ENCODE measurements around the gene PNPLA5.

Gene PNPLA5

GRCh38 chr22:43833286-43834240 is 58.2 kb downstream of the PNPLA5 start:
- DNase-seq, result no peak

DNA sequence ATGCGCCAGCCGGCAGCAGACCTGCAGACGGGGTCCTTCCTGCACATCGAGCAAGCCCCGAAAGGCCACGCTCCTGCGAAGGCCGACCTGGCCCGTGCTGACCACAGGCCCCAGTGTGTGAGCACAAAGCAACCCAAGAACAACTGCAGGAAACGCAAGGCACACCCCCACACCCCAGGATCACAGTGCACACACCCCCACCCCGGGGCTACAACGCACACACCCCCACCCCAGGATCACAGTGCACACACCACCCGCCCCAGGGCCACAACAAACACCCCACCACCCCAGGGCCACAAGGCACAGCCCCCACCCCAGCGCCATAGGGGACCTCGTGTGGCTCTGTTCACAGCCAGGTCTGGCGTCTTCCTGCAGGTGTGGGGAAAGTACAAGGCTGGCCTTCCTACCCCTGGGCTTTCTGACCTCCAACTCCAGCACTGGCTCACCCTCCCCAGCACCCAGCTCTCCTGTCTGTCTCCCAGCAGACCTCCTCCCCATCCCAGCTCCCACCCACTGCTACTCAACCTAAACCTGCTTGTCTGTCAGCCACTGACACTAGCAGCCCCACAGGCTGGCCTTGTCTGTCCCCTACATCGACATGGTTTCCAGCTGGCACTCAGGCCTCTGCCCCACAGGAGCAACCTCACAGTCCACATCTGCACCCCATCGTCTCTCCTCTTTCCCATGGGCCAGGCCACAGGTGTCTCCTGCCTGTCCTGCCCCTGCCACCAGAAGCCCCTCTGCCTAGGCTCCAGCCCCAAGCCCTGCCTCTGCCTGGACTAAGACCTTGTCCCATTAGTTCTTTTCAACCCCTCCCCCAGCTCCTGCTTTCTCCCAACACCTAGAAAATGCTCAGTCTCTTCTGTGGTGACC is 59.2 kb downstream of the PNPLA5 start:
- no peak for DNase-seq

DNA sequence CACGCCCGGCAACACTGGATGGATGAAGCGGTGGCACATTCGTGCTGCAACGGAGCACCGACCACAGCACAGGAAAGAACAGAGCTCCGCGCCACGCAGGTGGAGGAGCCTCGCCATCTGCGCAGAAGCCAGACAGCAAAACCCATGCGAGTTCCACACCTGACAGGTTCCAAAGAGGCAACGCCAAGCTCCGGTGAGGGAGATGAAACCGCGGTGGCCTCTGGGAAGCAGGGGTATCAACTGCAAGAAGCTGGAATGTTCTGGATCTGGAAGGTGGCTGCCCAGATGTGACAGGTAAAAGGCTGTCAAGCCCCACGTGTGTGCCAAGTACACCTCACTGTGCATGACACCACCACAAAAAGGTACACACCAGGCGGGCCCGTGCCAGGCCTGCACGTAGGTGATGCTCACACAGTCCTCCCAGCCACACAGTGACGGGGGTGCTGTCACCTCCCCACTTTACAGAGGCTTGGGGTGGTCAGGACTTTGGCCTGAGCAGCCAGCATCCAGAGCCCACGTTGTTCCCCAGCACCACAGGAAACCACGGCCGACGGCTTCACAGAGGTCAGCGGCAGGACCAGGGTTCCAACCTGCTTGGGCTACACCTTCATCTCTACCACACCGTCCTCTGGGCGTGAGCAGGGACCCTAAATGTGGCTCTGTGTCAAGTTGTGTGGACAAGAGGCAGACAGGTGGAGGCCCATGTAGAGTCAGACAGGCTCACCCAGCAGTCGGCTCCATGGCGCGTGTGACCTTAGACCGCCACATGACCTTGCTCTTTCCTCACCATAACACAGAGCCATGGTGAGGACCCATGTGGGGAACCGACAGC is 60.0 kb downstream of the PNPLA5 start:
- DNase-seq, result no peak

GRCh38 chr22:43830931-43831560 is 60.8 kb downstream of the PNPLA5 start:
- no peak for DNase-seq

GRCh38 chr22:43829904-43830851 is 61.6 kb downstream of the PNPLA5 start:
- DNase-seq, result no peak

Data from OCI-M1 (cell line).